CD4-positive, alpha-beta memory T cell (primary cell): ENCODE measurements around the gene CCDC51. TPM values are rescaled to one million over a fixed set of nuclear protein-coding genes. Genes with fewer than 3 reads are reported as not detected.
A peak's percentile ranks its signal among the peaks of the same experiment; 100 is the strongest.

ENCODE experiments used
- CTCF ChIA-PET: fragments of 350-600 bp; sonication (Branson Sonifier 250); formaldehyde crosslinking; loops from one replicate; lab custom pipeline; 2021; ENCODE audit warnings: inconsistent platforms; ENCODE audit not compliant: partially characterized antibody; lab: Charles Lee
- POLR2A ChIA-PET: fragments of 350-600 bp; sonication (Branson Sonifier 250); formaldehyde crosslinking; loops from one replicate; lab custom pipeline; 2021; ENCODE audit not compliant: partially characterized antibody; lab: Charles Lee
- DNase-seq, 5 donors: peaks; one replicate each; pipeline versions ENCODE4 v3.0.0 to v3.0.0-alpha.2; 2020 to 2022; ENCODE audit warnings: mixed read lengths in 1 of 5
- H3K27ac ChIP-seq: one replicate; pipeline ENCODE4 v1.7.0; 2013; ENCODE audit warnings: low read depth, low read length
- H3K27me3 ChIP-seq: 2 replicates; pipeline ENCODE4 v1.7.0; 2013; ENCODE audit warnings: mild to moderate bottlenecking, low read length, moderate library complexity; ENCODE audit not compliant: insufficient read depth
- H3K36me3 ChIP-seq: 2 replicates; pipeline ENCODE4 v1.7.0; 2013; ENCODE audit warnings: mild to moderate bottlenecking, low read length, moderate library complexity; ENCODE audit not compliant: insufficient read depth
- H3K4me1 ChIP-seq: 2 replicates; pipeline ENCODE4 v1.7.0; 2013; ENCODE audit warnings: mild to moderate bottlenecking, low read length, moderate library complexity; ENCODE audit not compliant: insufficient read depth
- H3K4me3 ChIP-seq, 2 donors: one replicate each; pipeline ENCODE4 v1.7.0; 2013; ENCODE audit warnings: low read length in 2 of 2, mild to moderate bottlenecking in 1 of 2
- H3K9me3 ChIP-seq, 2 donors: one replicate each; pipeline ENCODE4 v1.7.0; 2013; ENCODE audit warnings: low read length in 2 of 2, control low read depth in 1 of 2; ENCODE audit not compliant: control insufficient read depth in 1 of 2
- H3K27ac Mint-ChIP-seq, 7 donors: one replicate each; pipeline ENCODE4 v1.8.0; 2020 to 2021; ENCODE audit warnings: mixed read lengths in 7 of 7, mild to moderate bottlenecking in 6 of 7, inconsistent platforms in 3 of 7, moderate library complexity in 3 of 7
- H3K27me3 Mint-ChIP-seq, 2 donors: one replicate each; pipeline ENCODE4 v1.8.0; 2020 to 2021; ENCODE audit warnings: mixed read lengths in 2 of 2
- H3K36me3 Mint-ChIP-seq, 2 donors: one replicate each; pipeline ENCODE4 v1.8.0; 2020 to 2021; ENCODE audit warnings: mixed read lengths in 2 of 2, inconsistent platforms in 1 of 2, mild to moderate bottlenecking in 1 of 2
- H3K4me1 Mint-ChIP-seq, 4 donors: one replicate each; pipeline ENCODE4 v1.8.0; 2020 to 2021; ENCODE audit warnings: mixed read lengths in 4 of 4, mild to moderate bottlenecking in 1 of 4
- H3K4me3 Mint-ChIP-seq, 8 donors: one replicate each; pipeline ENCODE4 v1.8.0; 2020 to 2021; ENCODE audit warnings: mixed read lengths in 8 of 8, mild to moderate bottlenecking in 7 of 8, moderate library complexity in 6 of 8, inconsistent platforms in 3 of 8
- H3K9me3 Mint-ChIP-seq, 8 donors: one replicate each; pipeline ENCODE4 v1.8.0; 2020 to 2021; ENCODE audit warnings: mixed read lengths in 8 of 8, mild to moderate bottlenecking in 5 of 8, inconsistent platforms in 3 of 8, moderate library complexity in 1 of 8
- intact Hi-C: fragments of 100-400 bp; cut with micrococcal nuclease; formaldehyde crosslinking; loops from one replicate; pipeline ENCODE4 v1.15.1; 2023
- polyA plus RNA-seq, 2 donors: library from polyadenylated mRNA; unstranded; fragments of 300-500 nt; fragmentation: Illumina TruSeq; gene quantifications; one replicate each; pipeline ENCODE4 v1.2.3, GENCODE V29; 2021
- total RNA-seq, 2 experiments: library from RNA; stranded (reverse); gene quantifications; one replicate each; pipeline ENCODE4 v1.2.3, GENCODE V29; 2021

Gene CCDC51
- total and polyA plus RNA-seq, 4 experiments from 2014 or later = 5.1 to 13.3 (median 6.0) TPM

DNA sequence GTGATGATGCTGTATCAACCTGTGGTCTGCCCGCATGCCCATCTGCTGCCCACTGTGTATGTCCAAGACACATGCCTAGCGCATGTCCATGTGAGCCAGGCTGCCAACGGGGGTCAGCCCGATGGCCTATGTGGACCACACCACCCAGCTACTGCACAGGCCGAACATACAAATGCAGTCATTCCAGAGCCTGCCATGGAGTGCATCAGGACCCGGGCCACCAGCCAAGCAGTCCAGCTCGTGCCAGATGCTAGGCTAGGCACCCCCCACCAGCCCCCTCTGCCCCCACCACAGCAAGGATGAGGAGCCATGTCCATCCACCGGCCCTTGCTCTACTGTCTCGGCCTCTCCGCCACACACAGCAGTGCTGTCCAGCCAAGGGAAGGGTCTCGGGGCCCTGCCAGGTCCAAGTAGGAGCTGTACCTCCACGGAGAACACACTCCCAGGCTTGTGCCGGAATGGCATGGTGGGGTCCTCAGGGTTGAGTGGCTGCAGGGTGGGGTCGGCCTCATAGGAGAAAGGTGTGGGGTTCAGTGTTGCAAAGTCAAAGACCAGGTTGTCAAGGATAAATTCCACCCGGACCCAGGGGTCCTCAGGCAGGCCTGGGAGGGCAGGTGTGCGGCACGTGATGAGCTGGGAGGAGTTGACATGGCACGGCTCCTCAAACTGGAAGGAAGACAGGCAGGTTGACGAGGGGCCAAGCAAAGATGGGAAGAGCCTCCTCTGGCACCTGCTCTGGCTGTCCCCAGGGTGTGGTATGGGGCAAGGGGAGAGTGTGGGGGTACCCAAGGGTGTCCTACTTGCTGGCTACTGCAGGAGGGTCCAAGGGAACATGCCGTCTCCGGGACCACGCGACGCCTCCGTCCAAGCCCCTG lies 25.3 kb downstream of the CCDC51 start:
- Histone ChIP-seq H3K27me3 (no peaks in the 10 kb centered on the region), H3K27ac (no peak overlapping the region), H3K4me1 (no peaks in the 10 kb centered on the region), H3K4me3 (no peak overlapping the region), H3K9me3 (no peaks in the 10 kb centered on the region), H3K36me3 (no peaks in the 10 kb centered on the region)
- Mint-ChIP-seq H3K36me3 (no peaks in the 10 kb centered on the region), H3K9me3 (peaks cover 0 to 1% (median 0%) of the 10 kb centered on the region in 8 donors), H3K4me3 (no peak overlapping the region), H3K27me3 (no peaks in the 10 kb centered on the region), H3K27ac (no peak overlapping the region), H3K4me1 (no peaks in the 10 kb centered on the region)
- no peak for DNase-seq
- intact Hi-C loops = no loop called here
- CTCF ChIA-PET = interaction anchor here (1.4 to 2.9 kb wide), 3 partner anchors 14 to 93 kb away, joined by 3 to 15 read pairs (median 12); no protein-coding TSS in a partner anchor
- POLR2A ChIA-PET = no interaction called here

DNA sequence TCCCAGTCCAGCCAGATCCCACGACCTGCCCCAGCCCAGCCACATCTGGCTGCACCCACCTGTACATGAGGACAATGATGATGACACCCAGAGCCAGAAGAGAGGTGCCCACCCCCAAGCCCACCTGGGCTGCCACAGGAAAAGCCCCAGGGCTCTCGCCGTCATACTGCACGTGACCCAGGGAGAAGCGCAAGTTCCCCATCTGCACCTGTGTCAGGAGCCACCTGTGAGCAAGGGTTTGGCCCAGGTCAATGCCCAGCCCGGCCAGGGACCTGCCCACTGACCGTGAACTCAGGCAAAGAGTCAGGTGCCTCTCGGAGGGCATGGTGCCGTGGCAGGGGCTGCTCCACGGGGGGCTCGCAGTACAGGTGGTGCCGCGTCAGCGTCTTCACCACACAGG lies 26.3 kb downstream of the CCDC51 start:
- intact Hi-C loops = no loop called here
- no peaks in the 10 kb centered on the region for H3K9me3 ChIP-seq
- H3K36me3 Mint-ChIP-seq = no peaks in the 10 kb centered on the region
- no peak overlapping the region for H3K4me3 ChIP-seq
- no peaks in the 10 kb centered on the region for H3K27me3 ChIP-seq
- peaks cover 0 to 1% (median 0%) of the 10 kb centered on the region in 8 donors for H3K9me3 Mint-ChIP-seq
- CTCF ChIA-PET = interaction anchor here (1.5 to 2.7 kb wide), 2 partner anchors 22 to 23 kb away, joined by 7 to 15 read pairs; no protein-coding TSS in a partner anchor
- H3K4me3 Mint-ChIP-seq = no peak overlapping the region
- no peaks in the 10 kb centered on the region for H3K4me1 ChIP-seq
- DNase-seq = no peak
- H3K27me3 Mint-ChIP-seq = no peaks in the 10 kb centered on the region
- H3K4me1 Mint-ChIP-seq = no peaks in the 10 kb centered on the region
- POLR2A ChIA-PET = no interaction called here
- H3K27ac ChIP-seq = no peak overlapping the region
- no peaks in the 10 kb centered on the region for H3K36me3 ChIP-seq
- H3K27ac Mint-ChIP-seq = peak overlapping the region in 1 of 7 donors; percentile 58

DNA sequence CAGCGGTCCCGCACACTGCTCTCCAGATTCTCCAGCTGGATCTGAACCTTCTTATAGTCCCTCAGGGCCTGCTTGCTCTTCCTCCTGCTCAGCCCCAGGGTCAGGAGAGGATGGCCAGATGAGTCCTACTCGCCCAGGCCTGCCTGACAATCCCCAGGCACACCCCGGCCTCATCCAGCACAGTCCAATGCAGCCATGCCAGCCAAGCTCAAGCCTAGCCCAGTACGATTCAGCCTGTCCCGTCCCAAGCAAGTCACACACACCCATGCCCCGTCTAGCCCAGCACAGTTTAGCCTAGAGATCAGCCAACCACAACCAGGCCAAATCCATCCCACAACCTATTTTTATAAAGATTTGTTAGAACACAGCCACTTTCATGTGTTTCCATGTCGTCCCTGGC lies 26.8 kb downstream of the CCDC51 start:
- no peak overlapping the region for H3K4me3 Mint-ChIP-seq
- no peaks in the 10 kb centered on the region for H3K9me3 ChIP-seq
- no peaks in the 10 kb centered on the region for H3K36me3 Mint-ChIP-seq
- H3K27me3 Mint-ChIP-seq = no peaks in the 10 kb centered on the region
- H3K4me1 Mint-ChIP-seq = no peaks in the 10 kb centered on the region
- H3K4me3 ChIP-seq = no peak overlapping the region
- no peak for DNase-seq
- H3K9me3 Mint-ChIP-seq = peaks cover 0 to 1% (median 0%) of the 10 kb centered on the region in 8 donors
- H3K27ac ChIP-seq = no peak overlapping the region
- no peaks in the 10 kb centered on the region for H3K27me3 ChIP-seq
- intact Hi-C loops = no loop called here
- no peaks in the 10 kb centered on the region for H3K36me3 ChIP-seq
- H3K27ac Mint-ChIP-seq = peak overlapping the region in 2 of 7 donors; percentile 14 to 48
- no peaks in the 10 kb centered on the region for H3K4me1 ChIP-seq
- POLR2A ChIA-PET = no interaction called here
- CTCF ChIA-PET = interaction anchor here (0.9 to 1.5 kb wide), 2 partner anchors 12 to 23 kb away, joined by 6 to 7 read pairs; no protein-coding TSS in a partner anchor

DNA sequence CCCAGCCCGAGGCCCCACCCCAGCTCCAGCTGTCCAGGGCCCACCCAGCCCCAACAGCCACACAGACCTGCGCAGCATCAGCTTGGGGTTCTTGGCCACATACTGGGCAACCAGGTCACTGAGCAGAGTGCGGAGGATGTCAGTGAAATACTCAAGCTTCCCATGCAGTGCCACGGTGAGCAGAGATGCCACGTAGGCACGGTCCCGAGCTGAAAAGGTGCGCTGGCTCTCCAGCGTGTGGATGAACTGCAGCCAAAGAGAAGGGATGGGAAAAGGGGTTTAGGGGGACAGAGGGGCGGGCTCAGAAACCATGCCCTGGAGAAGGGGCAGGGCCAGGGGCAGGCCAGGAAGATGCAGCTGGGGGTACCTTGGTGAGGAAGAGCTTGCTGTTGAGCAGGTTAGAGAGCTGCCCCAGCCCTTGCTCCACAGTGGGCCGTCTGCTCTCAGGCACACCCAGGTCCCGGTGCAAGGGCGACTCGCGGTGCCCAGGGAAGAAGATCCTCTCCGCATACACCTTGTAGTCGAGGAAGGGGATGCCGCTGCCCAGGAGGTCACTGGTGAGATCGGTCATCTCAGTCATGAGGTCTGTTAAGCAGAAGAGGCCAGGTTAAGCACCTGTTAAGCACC lies 27.4 kb downstream of the CCDC51 start:
- Histone ChIP-seq H3K27ac (no peak overlapping the region), H3K4me3 (no peak overlapping the region), H3K9me3 (no peaks in the 10 kb centered on the region), H3K4me1 (no peaks in the 10 kb centered on the region), H3K36me3 (no peaks in the 10 kb centered on the region), H3K27me3 (no peaks in the 10 kb centered on the region)
- POLR2A ChIA-PET = no interaction called here
- Mint-ChIP-seq H3K4me1 (no peaks in the 10 kb centered on the region), H3K36me3 (no peaks in the 10 kb centered on the region), H3K4me3 (no peak overlapping the region), H3K27ac (no peak overlapping the region), H3K27me3 (no peaks in the 10 kb centered on the region), H3K9me3 (peaks cover 0 to 1% (median 0%) of the 10 kb centered on the region in 8 donors)
- CTCF ChIA-PET = interaction anchor here (0.9 to 1.5 kb wide), 2 partner anchors 12 to 24 kb away, joined by 6 to 7 read pairs; no protein-coding TSS in a partner anchor
- DNase-seq = no peak
- intact Hi-C loops = no loop called here

DNA sequence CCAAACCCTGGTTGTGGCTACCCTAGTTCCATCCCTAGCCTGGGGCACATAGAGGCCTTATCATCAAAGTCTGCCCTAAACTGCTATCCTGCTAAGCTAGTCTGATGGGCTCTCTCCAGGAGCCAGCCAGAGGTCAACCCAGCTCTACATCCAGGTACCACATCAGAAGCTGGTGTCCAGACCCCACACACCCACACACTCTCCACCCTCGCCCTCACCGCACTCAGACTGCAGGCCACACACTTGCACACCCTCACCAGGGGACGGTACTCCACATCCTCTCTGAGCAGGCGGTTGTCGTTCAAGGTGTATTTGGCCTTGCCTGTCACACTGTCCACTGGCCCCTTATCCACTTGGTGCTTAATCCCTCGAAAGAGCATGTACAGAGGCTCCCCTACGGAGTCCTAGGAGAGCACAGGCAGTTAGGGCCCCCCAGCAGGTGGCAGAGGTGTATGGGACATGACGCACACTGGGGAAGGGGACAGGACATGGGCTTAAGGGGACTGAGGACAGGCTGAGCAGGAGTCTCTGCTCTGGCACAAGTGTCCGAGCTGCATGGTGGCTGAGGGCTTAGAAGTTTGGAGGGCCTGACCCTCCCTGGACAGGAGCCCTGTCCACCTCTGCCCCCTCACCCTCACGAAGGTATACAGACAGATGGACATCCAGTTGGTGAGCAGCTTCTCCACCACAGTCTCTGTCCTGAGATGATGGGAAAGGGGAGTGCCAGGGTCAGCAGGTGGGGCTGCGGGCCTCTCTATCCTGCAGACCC lies 28.1 kb downstream of the CCDC51 start:
- Histone ChIP-seq H3K4me1 (no peaks in the 10 kb centered on the region), H3K27ac (no peak overlapping the region), H3K27me3 (no peaks in the 10 kb centered on the region), H3K4me3 (no peak overlapping the region), H3K9me3 (no peaks in the 10 kb centered on the region), H3K36me3 (no peaks in the 10 kb centered on the region)
- CTCF ChIA-PET = interaction anchor here (0.9 to 13.7 kb wide), 4 partner anchors 11 to 24 kb away, joined by 5 to 381 read pairs (median 6); partner anchors contain the start of gene PLXNB1
- intact Hi-C loops = no loop called here
- Mint-ChIP-seq H3K27me3 (no peaks in the 10 kb centered on the region), H3K27ac (no peak overlapping the region), H3K4me1 (no peaks in the 10 kb centered on the region), H3K9me3 (peaks cover 0 to 1% (median 0%) of the 10 kb centered on the region in 8 donors), H3K36me3 (no peaks in the 10 kb centered on the region), H3K4me3 (no peak overlapping the region)
- POLR2A ChIA-PET = no interaction called here
- no peak for DNase-seq

DNA sequence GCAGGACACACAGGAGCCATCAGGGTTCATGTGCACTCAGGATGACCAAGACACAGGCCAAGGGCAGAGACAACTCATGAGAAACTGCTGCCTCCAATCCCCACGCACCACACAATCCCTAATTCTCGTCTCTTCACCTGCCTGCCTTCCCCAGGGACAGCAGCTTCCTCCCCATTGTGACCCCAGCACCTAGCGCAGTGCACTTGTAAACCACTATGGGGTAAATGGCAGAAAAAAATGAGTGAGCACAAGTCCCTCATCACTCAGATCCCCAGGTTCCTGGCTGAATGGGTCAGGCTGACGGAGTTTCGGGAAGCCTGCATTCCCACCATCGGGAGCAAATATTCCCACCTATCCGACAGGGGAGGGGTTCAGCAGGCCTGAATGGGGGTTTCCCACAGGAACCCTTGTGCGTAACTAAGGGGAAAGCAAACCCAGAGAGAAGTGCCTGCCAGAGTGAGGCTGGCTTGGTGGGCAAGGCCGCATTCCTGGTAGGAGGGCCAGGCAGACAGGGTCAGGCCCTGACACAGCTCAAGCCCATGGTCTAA lies 28.8 kb downstream of the CCDC51 start:
- Histone ChIP-seq H3K27ac (no peak overlapping the region), H3K27me3 (no peaks in the 10 kb centered on the region), H3K4me3 (no peak overlapping the region), H3K36me3 (no peaks in the 10 kb centered on the region), H3K4me1 (no peaks in the 10 kb centered on the region), H3K9me3 (no peaks in the 10 kb centered on the region)
- CTCF ChIA-PET = interaction anchor here (1.4 to 13.7 kb wide), 3 partner anchors 11 to 145 kb away, joined by 3 to 381 read pairs (median 5); partner anchors contain the start of genes PFKFB4 and PLXNB1
- POLR2A ChIA-PET = no interaction called here
- peaks cover 0 to 1% (median 0%) of the 10 kb centered on the region in 8 donors for H3K9me3 Mint-ChIP-seq
- no peaks in the 10 kb centered on the region for H3K4me1 Mint-ChIP-seq
- H3K4me3 Mint-ChIP-seq = no peak overlapping the region
- intact Hi-C loops = no loop called here
- H3K27me3 Mint-ChIP-seq = no peaks in the 10 kb centered on the region
- DNase-seq = no peak
- H3K27ac Mint-ChIP-seq = no peak overlapping the region
- no peaks in the 10 kb centered on the region for H3K36me3 Mint-ChIP-seq
